T-helper 1 cell treated with Interleukin-12 subunit alpha and Interleukin-12 subunit beta and Interleukin-4 antibody, amounts not matched to agents 30 ng/mL and 1 ng/mL, for 36 hours (primary cell): ENCODE data around the gene TSPAN10. TPM values are rescaled to one million over a fixed set of nuclear protein-coding genes. Genes with fewer than 3 reads are reported as not detected.

Experiments
- intact Hi-C: fragments of 100-400 bp; cut with micrococcal nuclease; formaldehyde crosslinking; loops from one replicate; pipeline ENCODE4 v1.15.1; 2024
- total RNA-seq: library from RNA; stranded (reverse); gene quantifications from 2 replicates; pipeline ENCODE4 v1.2.3, GENCODE V29; 2022

TSPAN10 gene
- total RNA-seq, 1 donor from 2014 or later, result 0.47 TPM

GRCh38 chr17:81631482-81631881, 5.5 kb upstream of the TSPAN10 start:
- intact Hi-C loops, result no loop called here

- intact Hi-C loops, result no loop called here
These were observed 1.6 kb upstream of the TSPAN10 start for GRCh38 chr17:81635431-81635830.

- intact Hi-C loops, result no loop called here
These were observed 957 bp upstream of the TSPAN10 start for GRCh38 chr17:81635973-81636504.

- intact Hi-C loops, result no loop called here
These were observed 1.7 kb downstream of the TSPAN10 start for GRCh38 chr17:81638683-81639082.

GRCh38 chr17:81640011-81640410, 3.0 kb downstream of the TSPAN10 start:
- intact Hi-C loops, result no loop called here

- intact Hi-C loops, result no loop called here
These were observed 5.0 kb downstream of the TSPAN10 start for GRCh38 chr17:81641825-81642489.

GRCh38 chr17:81644496-81644895, 7.5 kb downstream of the TSPAN10 start:
- intact Hi-C loops, result no loop called here

- intact Hi-C loops, result no loop called here
These were observed 8.3 kb downstream of the TSPAN10 start for GRCh38 chr17:81644976-81645952.

GRCh38 chr17:81646869-81647600, 10.0 kb downstream of the TSPAN10 start:
- intact Hi-C loops, result no loop called here

GRCh38 chr17:81647640-81648012, 10.6 kb downstream of the TSPAN10 start:
- intact Hi-C loops, result no loop called here

GRCh38 chr17:81648013-81648706, 11.2 kb downstream of the TSPAN10 start:
- intact Hi-C loops, result no loop called here

- intact Hi-C loops, result no loop called here
These were observed 11.7 kb downstream of the TSPAN10 start for GRCh38 chr17:81648707-81649085.

GRCh38 chr17:81650951-81651350, 14.0 kb downstream of the TSPAN10 start:
- intact Hi-C loops, result no loop called here

- intact Hi-C loops, result no loop called here
These were observed 14.7 kb downstream of the TSPAN10 start for GRCh38 chr17:81651692-81652091.

GRCh38 chr17:81652906-81653771, 16.1 kb downstream of the TSPAN10 start:
- intact Hi-C loops, result no loop called here

GRCh38 chr17:81655378-81656117, 18.6 kb downstream of the TSPAN10 start:
- intact Hi-C loops, result no loop called here

GRCh38 chr17:81656118-81656743, 19.2 kb downstream of the TSPAN10 start, which contains the start of gene PDE6G:
Gene PDE6G, minus strand, starts transcription at chr17:81656542. Its CDS starts 3,237 bp downstream, at chr17:81653305.
- intact Hi-C loops, result no loop called here

- intact Hi-C loops, result no loop called here
These were observed 19.8 kb downstream of the TSPAN10 start for GRCh38 chr17:81656835-81657234.

GRCh38 chr17:81659038-81659437, 22.0 kb downstream of the TSPAN10 start:
- intact Hi-C loops, result no loop called here
